Iris pigment epithelial cell (primary cell): ENCODE results near the gene RRP1.
"Not testable (repeated sequence)": the region's sequence is repeated elsewhere in the genome, so short reads cannot be mapped to it uniquely, and the experiment has no call there.

Experiments used
- DNase-seq: peaks from one replicate; pipeline ENCODE4 v3.0.0-alpha.2; 2011; ENCODE audit warnings: low read depth

RRP1 gene

GRCh38 chr21:43840259-43840658, 50.9 kb downstream of the RRP1 start:
- DNase-seq = no peak

- DNase-seq = no peak
Measured at GRCh38 chr21:43842742-43843141, 53.4 kb downstream of the RRP1 start.

- not testable (repeated sequence) for DNase-seq
Measured at GRCh38 chr21:43844906-43845305, 55.5 kb downstream of the RRP1 start.

DNA sequence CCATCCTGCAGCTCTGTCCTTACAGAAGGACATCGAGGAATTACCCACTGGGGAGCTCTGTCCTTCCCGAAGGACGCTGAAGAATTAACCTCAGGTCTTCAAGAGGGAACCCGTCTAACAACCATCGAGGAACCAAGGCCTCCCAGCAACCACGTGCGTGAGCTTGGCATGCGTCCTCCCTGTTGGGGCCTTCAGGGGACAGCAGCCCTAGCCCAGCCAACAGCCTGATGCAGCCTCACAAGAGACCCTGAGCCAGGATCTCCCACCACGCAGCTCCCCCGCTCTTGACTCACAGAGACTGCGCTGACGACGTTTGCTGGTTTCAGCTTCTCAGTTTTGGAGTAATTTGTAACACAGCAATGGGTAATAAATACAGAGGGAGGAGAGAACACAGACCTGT, 56.0 kb downstream of the RRP1 start:
- no peak for DNase-seq

GRCh38 chr21:43846430-43846829, 57.1 kb downstream of the RRP1 start:
- no peak for DNase-seq

DNA sequence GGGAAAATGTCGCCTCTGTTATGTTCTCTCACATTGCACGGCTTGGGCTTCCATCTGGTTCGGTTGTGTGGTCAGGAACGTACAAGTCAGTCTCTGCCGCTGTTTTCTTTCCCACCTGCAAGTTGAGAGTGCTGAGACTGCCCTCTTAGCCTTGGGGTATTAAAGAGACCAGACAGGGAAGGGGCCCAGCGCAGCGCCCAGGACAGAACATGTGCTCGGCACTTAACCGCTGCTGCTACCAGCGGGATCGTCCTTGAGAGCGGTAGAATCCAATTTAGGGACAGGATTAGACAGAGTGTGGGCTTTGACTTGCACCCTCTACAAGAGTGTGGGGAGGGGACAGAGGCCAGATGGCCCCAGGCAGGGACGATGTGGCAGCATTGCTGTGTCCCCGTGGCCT, 57.9 kb downstream of the RRP1 start:
- no peak for DNase-seq

- no peak for DNase-seq
Measured at GRCh38 chr21:43848771-43849170, 59.4 kb downstream of the RRP1 start.

DNA sequence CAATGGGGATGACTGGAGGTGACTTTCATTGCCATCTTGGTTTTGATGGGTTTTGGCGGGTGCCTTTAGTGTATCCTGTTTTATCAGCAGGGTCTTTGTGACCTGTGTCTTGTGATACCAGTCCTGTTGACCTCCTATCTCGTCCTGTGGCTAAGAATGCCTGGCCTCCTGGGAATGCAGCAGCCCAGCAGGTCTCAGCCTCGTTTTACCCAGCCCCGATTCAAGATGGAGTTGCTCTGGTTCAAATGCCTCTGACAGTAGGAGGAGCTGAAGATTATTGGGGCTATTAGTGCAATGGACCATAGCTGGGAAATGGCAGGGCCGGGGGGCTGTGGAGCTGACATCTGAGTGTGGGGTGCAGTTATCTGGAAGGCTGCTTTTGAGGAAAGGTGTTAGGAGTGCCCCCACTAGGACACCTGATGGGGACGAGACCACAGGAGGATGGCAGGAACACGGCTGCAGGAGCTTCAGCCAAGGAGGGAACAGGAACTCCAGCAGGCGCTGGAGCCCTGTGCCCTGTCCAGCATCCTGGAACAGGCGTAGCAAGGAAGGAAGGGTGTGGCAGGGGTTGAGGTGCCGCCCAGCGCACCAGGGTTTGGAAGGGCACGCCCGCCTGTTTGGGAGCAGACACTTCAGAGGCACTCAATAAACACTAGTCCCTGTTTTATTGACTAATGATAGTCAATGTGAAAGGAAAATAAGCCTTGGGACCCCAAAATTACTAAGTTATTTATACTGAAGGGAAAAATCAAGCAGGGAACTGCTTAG, 60.3 kb downstream of the RRP1 start:
- DNase-seq = no peak

- no peak for DNase-seq
Measured at GRCh38 chr21:43850728-43851295, 61.4 kb downstream of the RRP1 start.

DNA sequence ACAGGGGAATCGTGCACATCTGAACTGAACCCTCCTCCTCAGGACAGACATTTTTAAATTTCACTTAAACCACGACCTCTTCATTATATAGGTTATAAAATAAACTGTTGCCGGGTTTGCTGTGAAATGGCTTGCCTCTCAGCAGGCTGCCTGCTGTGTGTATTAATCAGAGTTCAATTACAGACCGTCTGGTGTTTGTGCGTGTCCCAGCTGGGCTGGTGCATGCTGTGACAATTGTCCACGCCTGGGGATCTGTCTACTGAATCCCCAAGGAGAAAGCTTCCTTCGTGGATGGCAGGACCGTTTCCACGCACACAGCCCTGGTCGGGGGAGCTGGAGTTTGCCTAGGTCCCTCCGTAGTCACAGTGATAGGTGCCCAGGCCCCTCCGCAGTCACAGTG, 62.2 kb downstream of the RRP1 start:
- no peak for DNase-seq

DNA sequence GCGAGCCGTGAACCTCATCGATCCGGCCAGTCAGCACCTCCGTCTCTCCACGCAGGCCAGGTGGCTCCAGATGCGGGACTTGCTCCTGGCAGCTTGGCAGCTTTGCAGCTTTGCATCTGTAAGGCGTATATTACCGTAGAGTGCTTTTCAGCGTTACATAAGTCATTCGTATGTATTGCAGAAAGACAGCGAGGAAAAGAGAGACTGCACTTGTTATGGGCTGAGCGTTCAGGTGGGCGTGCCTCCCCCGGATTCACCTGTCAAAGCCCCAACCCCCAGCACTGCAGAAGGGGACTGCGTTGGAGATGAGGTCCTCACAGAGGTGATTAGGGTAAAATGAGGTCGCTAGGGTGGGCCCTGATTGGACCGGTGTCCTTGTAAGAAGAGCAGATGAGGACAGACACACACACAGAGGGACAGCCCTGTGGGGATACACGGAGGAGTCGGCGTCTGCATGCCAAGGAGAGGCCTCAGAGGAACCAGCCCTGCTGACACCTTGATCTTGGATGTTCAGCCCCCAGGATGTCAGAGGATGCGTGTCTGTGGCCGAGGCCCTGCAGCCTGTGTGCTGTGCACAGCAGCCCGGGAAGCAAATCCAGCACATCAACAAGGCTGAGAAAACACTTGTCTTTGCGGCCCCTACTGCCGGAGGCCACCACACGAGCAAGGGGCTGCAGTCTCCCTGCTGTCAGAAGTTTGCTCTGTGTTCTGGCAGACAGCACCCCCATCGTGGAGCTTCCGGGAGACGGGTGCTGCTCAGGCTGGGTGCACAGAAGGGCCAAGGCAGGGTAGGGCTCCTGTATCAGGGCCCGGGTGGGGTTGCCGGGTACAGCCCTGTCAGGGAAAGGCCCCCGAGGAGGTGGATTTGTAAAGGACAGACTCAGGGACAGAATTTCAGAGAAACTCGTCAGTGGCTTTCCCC, 64.7 kb downstream of the RRP1 start:
- DNase-seq = no peak
